Measurements from ENCODE around the gene ANO6. TPM values are rescaled to one million over a fixed set of nuclear protein-coding genes. Genes with fewer than 3 reads are reported as not detected.
A peak's percentile ranks its signal among the peaks of the same experiment; 100 is the strongest.

The ANO6 gene
- total RNA-seq, 4 donors from 2014 or later: 117 to 224 (median 170) TPM

- TF ChIP-seq EP300 (IDR thresholded peaks at IDR 0.05): no peak
- TF ChIP-seq, protein P1, sequence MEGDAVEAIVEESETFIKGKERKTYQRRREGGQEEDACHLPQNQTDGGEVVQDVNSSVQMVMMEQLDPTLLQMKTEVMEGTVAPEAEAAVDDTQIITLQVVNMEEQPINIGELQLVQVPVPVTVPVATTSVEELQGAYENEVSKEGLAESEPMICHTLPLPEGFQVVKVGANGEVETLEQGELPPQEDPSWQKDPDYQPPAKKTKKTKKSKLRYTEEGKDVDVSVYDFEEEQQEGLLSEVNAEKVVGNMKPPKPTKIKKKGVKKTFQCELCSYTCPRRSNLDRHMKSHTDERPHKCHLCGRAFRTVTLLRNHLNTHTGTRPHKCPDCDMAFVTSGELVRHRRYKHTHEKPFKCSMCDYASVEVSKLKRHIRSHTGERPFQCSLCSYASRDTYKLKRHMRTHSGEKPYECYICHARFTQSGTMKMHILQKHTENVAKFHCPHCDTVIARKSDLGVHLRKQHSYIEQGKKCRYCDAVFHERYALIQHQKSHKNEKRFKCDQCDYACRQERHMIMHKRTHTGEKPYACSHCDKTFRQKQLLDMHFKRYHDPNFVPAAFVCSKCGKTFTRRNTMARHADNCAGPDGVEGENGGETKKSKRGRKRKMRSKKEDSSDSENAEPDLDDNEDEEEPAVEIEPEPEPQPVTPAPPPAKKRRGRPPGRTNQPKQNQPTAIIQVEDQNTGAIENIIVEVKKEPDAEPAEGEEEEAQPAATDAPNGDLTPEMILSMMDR (IDR thresholded peaks at IDR 0.05): no peak
- no peak for TF ChIP-seq POLR2AphosphoS5 (IDR thresholded peaks at IDR 0.05)
- TF ChIP-seq POLR2A (IDR thresholded peaks at IDR 0.05): no peak
These were observed 138.0 kb downstream of the ANO6 start for GRCh38 chr12:45353944-45354343.

DNA sequence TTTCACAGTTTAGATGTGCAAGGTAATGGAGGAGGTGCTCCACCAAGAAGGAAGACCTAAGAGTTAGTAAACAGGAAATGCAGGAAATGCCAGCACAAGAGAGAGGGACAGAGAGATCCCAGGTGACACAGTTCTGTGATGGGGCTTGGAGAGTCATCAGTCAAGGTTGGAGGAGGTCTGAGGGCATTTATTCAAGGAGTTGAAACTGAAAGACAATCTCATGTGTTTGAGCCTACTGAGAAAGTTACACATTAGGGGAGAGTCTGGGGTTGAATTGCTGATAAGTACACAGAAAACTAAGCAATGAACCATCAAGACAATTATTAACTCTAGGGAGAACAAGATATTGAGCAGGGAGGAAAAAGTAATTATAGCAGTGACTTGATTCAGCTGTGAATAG, 138.5 kb downstream of the ANO6 start:
- peaks cover 7 to 86% (median 14%) of the 10 kb centered on the region in 3 donors for H3K4me1 ChIP-seq
- H3K36me3 ChIP-seq: peaks cover 0 to 25% of the 10 kb centered on the region in 2 donors
- ATAC-seq: no peak
- H3K27ac ChIP-seq: peak overlapping the region in 1 of 4 donors; percentile 76
- no peak for TF ChIP-seq POLR2A (IDR thresholded peaks at IDR 0.05)
- TF ChIP-seq EP300 (IDR thresholded peaks at IDR 0.05): no peak
- TF ChIP-seq, protein P1 (IDR thresholded peaks at IDR 0.05): no peak
- no peak for TF ChIP-seq POLR2AphosphoS5 (IDR thresholded peaks at IDR 0.05)
- H3K27me3 ChIP-seq: no peaks in the 10 kb centered on the region
- no peaks in the 10 kb centered on the region for H3K9me3 ChIP-seq
- H3K4me3 ChIP-seq: no peak overlapping the region

More at GRCh38 chr12:45353944-45354343, 138.0 kb downstream of the ANO6 start:
- no peak overlapping the region for H3K4me3 ChIP-seq
- H3K27ac ChIP-seq: no peak overlapping the region
- 68 to 100% methylated on average over 1 to 2 of the region's 2 CpGs for WGBS, 2 donors (ENCODE audit: low coverage in 1 of 2)
- no peak for ATAC-seq
- H3K9me3 ChIP-seq: no peaks in the 10 kb centered on the region
- H3K4me1 ChIP-seq: peaks cover 7 to 89% (median 14%) of the 10 kb centered on the region in 3 donors
- H3K36me3 ChIP-seq: peaks cover 0 to 30% of the 10 kb centered on the region in 2 donors
- no peaks in the 10 kb centered on the region for H3K27me3 ChIP-seq

DNA sequence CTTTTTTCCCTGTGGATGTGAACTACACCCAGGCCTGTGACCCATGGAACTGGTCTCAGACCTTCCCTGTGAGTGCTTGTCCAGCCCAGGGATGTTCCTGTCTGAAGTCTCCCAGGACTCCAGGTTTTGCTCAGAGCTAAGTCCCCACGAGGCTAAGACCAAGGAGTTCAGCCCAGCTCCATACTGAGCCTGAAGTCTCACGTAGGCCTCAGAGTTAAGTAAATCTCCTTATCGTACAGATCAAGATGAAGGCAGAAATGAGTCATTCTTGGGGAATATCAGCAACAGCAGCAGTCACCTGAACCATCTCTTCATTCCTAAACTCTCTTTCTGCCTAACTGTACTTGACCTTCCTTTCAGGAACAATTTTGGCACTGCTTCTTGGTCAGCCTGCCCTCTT, 139.8 kb downstream of the ANO6 start:
- no peaks in the 10 kb centered on the region for H3K27me3 ChIP-seq
- no peaks in the 10 kb centered on the region for H3K9me3 ChIP-seq
- TF ChIP-seq EP300 (IDR thresholded peaks at IDR 0.05): no peak
- no peak for TF ChIP-seq POLR2A (IDR thresholded peaks at IDR 0.05)
- no peak for TF ChIP-seq POLR2AphosphoS5 (IDR thresholded peaks at IDR 0.05)
- TF ChIP-seq, protein P1 (IDR thresholded peaks at IDR 0.05): no peak
- peaks cover 7 to 77% (median 11%) of the 10 kb centered on the region in 3 donors for H3K4me1 ChIP-seq
- no peak for ATAC-seq
- no peak overlapping the region for H3K4me3 ChIP-seq
- H3K27ac ChIP-seq: peak overlapping the region in 3 of 4 donors; percentile 21 to 76 (median 76)
- WGBS, 2 donors (ENCODE audit: low coverage in 1 of 2): 31% methylated on average over 2 of the region's 3 CpGs; no CpG with 5 or more reads in 1 of the 2 donors
- peaks cover 0 to 16% of the 10 kb centered on the region in 2 donors for H3K36me3 ChIP-seq

GRCh38 chr12:45356822-45357538, 141.1 kb downstream of the ANO6 start:
- H3K36me3 ChIP-seq: peaks cover 0 to 4% of the 10 kb centered on the region in 2 donors
- ATAC-seq: no peak
- H3K9me3 ChIP-seq: no peaks in the 10 kb centered on the region
- 53 to 57% methylated on average over 4 of the region's 4 CpGs for WGBS, 2 donors (ENCODE audit: low coverage in 1 of 2)
- TF ChIP-seq POLR2AphosphoS5 (IDR thresholded peaks at IDR 0.05) (no peak), POLR2A (IDR thresholded peaks at IDR 0.05) (no peak), EP300 (IDR thresholded peaks at IDR 0.05) (no peak)
- TF ChIP-seq, protein P1 (IDR thresholded peaks at IDR 0.05): no peak
- H3K4me3 ChIP-seq: no peak overlapping the region
- H3K27ac ChIP-seq: peak overlapping the region; percentile 61 to 76 (median 76)
- H3K27me3 ChIP-seq: no peaks in the 10 kb centered on the region
- peaks cover 7 to 66% (median 11%) of the 10 kb centered on the region in 3 donors for H3K4me1 ChIP-seq
